NCI-H345 treated with DMSO at 0.1 percent for 48 hours (cell line): ENCODE measurements around the gene GRM3.
"Not testable (repeated sequence)": the region's sequence is repeated elsewhere in the genome, so short reads cannot be mapped to it uniquely, and the experiment has no call there.

ENCODE experiments used
- DNase-seq: peaks from one replicate; lab custom pipeline; 2025; ENCODE audit not compliant: unreplicated experiment; lab: John Stamatoyannopoulos, UW

GRM3 gene

DNA sequence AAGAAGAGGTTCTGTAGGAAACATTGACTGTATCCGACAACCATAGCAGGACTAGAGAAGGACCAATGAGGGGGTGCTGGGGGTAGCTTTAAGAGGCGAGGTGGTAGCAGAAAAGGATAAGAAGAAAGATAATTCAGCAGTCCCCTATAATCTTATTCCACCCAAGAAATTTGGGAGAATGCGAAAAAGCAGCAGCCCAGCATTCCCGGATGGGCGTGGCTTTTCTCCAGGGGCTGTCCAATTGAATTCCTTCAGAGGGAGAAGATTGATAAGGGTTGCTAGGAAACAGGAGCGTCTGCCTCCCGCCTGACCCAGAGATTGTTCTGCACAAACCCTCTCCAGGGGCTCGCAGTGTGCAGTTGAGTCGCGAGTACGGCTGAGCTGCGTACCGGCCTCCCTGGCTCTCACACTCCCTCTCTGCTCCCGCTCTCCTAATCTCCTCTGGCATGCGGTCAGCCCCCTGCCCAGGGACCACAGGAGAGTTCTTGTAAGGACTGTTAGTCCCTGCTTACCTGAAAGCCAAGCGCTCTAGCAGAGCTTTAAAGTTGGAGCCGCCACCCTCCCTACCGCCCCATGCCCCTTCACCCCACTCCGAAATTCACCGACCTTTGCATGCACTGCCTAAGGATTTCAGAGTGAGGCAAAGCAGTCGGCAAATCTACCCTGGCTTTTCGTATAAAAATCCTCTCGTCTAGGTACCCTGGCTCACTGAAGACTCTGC, at the start of gene GRM3:
GRM3 (plus strand) TSS at position 349 of the 721 bp plus-strand sequence. CDS start 121,237 bp downstream, outside the sequence.
- peak; percentile 11 for DNase-seq

DNA sequence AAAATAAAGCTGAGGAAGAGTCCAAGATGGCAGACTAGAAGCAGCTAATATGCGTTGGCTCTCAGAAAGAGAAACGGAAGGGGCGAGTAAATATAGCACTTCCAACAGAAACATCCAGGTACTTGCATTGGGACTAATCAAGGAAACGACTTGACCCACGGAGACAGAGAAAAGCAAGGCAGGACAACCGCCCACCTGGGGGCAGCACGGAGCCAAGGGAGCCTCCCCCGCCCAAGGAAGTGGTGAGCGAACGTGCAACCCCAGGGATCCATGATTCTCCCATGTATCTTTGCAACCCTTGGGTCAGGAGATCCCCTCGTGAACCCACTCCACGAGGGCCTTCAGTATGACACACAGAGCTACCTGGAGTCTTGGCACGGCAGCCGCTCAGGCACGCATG, 45.4 kb upstream of the GRM3 start:
- no peak for DNase-seq

DNA sequence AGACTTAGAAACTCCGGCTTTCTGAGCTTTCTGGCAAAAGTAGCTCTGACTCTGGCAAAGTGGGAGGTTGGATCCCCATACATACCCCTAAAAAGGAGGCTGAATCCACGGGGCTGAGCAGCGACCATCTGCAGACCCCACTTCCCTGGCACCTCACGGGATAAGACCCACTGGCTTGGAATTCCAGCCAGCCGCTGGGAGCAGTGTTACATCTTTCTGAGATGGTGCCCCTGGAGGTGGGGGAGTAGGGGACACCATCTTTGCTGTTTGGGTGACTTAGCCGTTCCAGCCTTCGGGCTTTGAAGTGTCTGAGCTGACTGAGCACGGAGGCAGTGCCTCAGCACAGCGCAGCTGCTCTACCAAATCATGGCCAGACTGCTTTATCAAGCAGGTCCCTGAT, 45.0 kb upstream of the GRM3 start:
- no peak for DNase-seq

- no peak for DNase-seq
Observed at GRCh38 chr7:86600506-86601290, 43.0 kb upstream of the GRM3 start.

DNA sequence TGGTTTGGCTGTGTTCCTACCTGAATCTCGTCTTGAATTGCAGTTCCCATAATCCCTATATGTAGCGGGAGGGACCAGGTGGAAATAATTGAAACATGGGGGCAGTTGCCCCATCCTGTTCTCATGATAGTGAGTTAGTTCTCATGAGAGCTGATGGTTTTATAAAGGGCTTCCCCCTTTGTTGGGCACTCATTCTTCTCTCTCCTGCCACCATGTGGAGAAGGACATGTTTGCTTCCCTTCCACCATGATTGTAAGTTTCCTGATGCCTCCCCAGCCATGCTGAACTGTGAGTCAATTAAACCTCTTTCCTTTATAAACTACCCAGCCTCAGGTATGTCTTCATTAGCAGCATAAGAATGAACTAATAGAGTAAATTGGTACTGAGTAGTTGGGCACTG, 28.0 kb upstream of the GRM3 start:
- not testable (repeated sequence) for DNase-seq

DNA sequence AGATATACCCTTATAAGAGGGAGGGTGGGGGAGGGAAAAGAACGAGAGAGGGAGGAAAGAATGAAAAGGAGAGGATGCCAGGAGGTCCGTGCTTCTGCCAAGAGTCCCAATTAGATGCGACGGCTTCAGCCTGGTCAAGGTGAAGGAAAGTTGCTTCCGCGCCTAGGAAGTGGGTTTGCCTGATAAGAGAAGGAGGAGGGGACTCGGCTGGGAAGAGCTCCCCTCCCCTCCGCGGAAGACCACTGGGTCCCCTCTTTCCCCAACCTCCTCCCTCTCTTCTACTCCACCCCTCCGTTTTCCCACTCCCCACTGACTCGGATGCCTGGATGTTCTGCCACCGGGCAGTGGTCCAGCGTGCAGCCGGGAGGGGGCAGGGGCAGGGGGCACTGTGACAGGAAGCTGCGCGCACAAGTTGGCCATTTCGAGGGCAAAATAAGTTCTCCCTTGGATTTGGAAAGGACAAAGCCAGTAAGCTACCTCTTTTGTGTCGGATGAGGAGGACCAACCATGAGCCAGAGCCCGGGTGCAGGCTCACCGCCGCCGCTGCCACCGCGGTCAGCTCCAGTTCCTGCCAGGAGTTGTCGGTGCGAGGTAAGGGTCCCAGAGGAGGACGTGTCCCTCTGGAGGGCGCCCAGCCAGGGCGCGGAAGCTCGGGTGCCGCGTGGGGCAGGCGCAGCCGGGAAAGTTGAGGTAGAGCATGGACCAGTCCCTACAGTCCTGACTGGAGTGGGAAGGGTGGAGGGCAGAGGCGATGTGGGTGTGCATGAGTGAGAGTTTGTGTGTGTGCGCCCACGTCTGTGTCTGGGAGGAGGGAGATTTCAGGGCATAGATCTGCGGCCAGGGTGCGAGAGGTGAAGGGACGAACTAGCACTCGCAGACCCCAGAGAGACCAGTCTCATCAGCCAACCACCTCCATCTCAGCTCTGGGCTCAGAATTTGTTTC, 844 bp downstream of the GRM3 start:
- DNase-seq = no peak

- no peak for DNase-seq
Observed at GRCh38 chr7:86645225-86645608, 1.5 kb downstream of the GRM3 start.

GRCh38 chr7:86645676-86646276, 2.1 kb downstream of the GRM3 start:
- DNase-seq = no peak

DNA sequence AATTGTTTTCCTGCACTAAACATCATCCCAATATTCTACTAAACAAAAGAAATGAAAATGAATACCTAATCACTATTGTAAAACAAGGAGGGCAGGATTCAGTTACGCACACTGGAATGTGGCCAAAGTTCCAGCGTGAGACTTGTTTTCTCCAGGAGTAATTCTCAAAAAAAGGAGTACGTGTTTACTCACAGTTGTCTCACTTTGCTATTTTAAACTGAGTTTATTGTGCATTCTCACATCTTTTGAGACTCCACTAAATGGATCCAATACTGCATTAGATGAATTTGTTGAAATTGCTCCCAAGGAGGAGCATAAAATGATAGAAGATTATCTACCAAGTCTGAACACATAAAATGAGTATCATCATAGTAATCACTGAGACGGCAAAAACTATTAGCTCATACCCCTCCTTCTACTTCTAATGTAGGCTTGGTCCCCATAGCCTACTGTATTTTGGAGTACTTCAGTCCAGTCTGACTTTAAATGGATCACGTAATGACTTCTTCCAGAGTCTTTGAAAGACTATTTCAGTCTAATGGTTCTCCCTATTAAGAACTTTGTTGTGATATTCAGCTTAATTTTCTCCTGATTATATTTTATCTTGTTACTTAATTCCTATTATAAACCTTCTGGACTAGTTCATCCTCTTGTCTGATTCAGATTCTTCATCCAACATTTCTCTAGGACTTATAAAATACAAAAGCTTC, 3.8 kb downstream of the GRM3 start:
- no peak for DNase-seq

- DNase-seq = no peak
Observed at GRCh38 chr7:86648169-86648568, 4.5 kb downstream of the GRM3 start.

GRCh38 chr7:86653919-86654659, 10.4 kb downstream of the GRM3 start:
- DNase-seq = no peak

DNA sequence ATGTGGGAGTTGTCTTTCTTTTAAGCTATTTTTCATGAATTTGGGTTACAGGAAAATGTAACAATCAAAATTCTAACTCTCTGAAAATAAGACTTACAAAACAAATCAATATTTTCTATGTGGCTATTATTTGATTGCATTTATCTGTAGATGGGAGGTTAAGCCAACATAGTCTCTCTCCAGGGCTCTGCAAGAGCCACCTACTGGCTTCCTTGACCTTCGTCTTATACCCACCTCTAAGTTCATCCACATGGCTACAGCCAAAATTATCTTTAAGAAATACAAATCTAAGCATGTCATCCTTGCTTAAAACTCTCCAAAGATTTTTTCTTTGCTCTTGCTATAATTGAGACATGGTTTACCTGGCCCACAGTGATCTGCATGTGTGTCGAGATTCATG, 14.2 kb downstream of the GRM3 start:
- no peak for DNase-seq

DNA sequence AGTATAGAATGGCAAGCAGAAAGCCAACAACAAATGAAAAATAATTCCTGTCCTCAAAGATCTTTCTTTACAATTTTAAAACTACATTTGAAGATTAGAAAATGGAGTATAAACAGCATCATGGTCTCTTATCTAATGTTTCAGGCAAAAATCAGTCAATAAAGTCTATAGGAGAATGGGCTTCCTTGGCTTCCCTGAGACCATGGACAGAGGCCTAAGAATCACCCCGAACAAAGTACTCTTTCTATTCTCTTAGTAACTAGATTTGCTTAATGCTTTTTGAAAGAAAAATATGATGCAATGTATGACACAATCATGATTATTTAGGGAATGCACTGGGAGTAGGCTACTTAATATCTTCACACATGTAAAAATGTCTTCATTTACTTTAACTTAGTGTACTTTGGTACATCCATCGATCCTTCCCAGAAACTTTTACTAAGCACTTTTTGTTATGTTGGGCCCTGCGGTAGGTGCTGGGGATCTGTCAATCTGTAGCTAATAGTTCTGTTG, 17.3 kb downstream of the GRM3 start:
- DNase-seq = no peak

DNA sequence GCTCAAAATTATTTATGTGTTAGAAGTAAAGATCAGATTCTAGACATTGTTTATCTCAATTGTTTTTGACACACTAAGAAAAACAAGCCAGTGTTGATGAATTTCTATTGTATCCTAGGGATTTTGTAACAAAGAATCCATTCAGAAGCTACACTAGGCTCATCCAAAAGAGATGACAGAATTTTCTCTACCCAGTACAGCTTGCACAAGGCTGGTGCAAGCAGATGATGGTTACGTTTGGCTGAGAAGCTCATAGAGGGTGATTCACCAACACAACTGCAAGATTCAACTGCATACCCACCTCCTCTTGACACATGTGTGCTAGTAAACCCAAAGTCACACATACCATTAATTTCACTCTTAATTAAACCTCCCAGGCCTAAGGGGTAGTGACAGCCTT, 20.8 kb downstream of the GRM3 start:
- no peak for DNase-seq

DNA sequence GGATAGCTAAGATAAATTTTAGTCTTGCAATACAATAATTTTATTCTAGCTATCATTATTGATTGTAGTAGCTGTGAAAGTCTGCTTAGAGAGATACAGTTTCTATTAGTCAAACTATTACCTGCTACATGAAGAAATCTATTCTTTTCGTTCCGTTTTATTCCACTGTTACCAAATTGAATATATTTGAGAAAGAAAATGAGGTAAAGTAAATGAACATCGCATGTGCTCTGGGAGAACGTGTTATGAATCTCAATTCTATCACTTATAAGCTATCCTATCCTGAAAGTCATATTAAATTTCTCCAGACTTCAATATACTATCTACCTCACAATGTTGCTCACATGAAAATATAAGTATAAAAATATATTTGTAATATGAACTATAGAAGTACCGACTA, 21.3 kb downstream of the GRM3 start:
- no peak for DNase-seq

- no peak for DNase-seq
Observed at GRCh38 chr7:86665669-86666068, 22.0 kb downstream of the GRM3 start.

- DNase-seq = no peak
Observed at GRCh38 chr7:86667732-86668131, 24.0 kb downstream of the GRM3 start.

DNA sequence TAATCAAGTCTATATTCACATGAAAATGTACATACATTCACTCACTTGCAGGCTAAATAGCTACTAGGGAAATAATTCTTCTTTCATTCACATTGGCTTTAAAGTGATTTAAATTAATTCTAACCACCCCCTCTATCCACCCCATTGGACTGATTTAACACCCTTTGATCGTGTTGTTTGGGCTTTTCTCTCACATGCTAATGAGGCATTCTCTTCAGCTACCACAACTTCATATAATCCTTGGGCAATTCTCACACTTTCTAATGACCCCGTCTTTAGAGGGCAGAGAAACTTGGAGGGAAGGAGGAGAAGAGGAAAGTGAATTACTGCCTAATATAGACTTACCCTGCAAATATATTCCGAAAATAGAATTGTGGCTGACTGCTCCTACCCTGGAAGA, 24.6 kb downstream of the GRM3 start:
- no peak for DNase-seq

DNA sequence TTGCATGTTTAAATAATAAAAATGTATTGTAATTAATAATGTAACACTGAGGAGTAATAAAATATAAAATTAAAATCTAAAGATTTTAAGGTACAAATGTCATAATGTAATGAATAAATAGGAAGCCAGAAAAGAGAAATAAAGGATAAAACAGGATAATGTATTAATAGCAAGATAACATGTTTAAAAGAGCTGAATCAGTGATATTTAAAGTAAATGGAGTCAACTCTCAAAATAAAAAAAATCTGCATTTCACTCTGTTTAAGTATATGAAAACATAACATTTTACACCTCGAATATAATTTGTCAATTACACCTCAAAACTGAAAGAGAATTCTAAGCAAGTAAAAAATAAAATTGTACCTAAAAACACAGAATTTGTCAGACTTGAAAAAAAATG, 44.1 kb downstream of the GRM3 start:
- DNase-seq = no peak

GRCh38 chr7:86689363-86689762, 45.7 kb downstream of the GRM3 start:
- DNase-seq = no peak
